Measurements from ENCODE around the gene YRDC.
A peak's percentile ranks its signal among the peaks of the same experiment; 100 is the strongest.
"Not testable (repeated sequence)": the region's sequence is repeated elsewhere in the genome, so short reads cannot be mapped to it uniquely, and the experiment has no call there.

The YRDC gene

DNA sequence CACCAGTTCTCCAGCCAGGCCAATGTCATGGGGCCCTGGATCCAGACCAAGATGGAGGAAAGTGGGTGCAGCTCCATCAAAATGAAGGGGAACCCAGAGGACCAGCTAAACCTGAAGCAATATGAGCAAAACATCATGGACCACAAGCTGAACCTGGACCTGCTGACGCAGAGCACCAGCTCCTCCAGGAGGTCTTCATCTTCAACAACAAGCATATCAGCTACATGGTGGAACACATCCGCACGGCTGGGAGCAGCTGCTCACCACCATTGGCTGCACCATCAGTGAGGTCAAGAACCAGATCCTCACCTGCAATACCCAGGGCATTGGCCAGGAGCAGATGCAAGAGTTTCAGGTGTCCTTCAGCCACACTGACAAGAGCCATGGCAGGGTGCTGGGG is 29.4 kb downstream of the YRDC start:
- DNase-seq: no peak
- intact Hi-C loops (cut with DNase I): no loop called here

DNA sequence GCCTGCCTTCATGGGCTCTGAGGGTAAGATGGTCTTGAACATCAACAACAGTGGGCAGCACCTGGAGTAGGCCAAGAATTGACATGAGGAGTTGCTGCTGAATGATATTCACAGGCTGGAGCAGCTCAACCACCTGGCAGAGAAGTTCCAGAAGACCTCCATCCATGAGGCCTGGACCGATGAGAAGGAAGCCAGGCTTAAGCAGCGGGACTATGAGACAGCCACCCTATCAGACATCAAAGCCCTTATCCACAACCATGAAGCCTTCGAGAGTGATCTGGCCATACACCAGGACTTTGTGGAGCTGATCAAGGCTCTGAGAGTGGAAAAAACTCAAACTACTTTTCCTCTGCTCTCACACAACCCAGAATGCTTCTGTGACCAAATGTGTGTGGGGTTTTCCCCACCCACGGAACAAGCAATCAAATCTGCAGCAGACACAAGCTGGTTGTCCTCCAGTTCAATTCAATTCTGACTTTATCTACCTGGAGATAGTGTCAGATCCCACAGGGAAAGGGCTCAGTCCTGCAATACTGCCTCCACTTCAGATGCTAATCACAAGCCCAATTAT is 31.0 kb downstream of the YRDC start:
- intact Hi-C loops (cut with DNase I): no loop called here
- DNase-seq: no peak

DNA sequence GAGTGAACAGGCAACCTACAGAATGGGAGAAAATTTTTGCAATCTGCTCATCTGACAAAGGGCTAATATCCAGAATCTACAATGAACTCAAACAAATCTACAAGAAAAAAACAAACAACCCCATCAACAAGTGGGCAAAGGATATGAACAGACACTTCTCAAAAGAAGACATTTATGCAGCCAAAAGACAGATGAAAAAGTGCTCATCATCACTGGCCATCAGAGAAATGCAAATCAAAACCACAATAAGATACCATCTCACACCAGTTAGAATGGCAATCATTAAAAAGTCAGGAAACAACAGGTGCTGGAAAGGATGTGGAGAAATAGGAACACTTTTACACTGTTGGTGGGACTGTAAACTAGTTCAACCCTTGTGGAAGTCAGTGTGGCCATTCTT is 36.6 kb downstream of the YRDC start:
- intact Hi-C loops (cut with DNase I); DNase-seq: not testable (repeated sequence)

DNA sequence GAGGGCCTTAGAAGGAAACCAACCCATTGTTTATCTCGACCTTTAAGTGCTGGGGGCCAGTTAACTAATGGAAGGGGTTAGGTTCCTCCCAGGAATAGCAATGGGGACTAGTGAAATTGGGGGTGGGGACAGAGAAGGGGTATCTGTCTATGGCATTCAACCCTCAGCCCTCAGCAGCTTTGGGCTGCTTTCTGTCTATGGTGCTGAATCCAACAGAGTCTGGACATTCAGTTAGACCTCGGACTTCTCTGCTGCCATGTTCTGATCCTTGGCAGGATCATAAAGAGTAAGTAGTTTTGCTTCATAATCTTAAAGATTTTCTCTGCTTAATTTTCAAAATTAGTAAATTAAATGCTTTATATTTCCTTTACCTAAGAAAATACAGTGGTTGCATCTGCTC is 40.5 kb downstream of the YRDC start:
- intact Hi-C loops (cut with DNase I): no loop called here
- no peak for DNase-seq

DNA sequence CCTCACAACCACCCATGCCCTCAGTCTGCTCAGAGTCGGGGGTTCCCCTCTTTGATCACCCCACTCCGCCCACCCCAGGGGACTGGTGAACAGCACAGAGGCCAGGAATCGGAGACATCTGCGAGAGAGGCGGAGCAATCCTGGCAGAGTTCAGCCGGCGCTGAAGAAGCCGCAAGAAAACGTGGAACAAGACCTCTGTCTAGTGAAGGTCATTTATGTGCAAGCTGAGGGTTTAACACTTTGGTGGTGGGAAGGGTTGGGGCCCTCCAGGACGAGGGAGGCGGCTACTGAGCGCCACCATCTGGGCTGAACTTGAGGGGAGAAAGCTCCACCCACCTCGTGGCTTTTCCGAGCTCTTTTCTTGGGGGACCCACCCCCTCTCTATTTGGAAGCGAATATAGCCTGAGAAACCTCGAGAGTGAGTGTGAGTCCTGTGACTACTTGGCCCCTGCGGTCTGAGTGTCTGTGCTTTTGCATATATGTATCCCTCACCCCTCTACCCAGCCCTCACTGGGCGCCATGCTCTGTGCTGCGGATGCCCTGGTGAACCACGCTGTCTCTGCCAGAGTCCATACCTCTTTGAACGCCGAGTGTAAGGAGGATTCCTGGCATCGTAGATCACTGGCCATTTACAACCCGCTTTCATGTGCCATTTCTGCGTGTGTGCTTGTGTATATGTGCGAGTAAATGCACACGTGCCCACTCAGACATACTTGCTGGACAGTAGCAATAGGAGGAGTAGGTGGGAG is 41.9 kb downstream of the YRDC start:
- DNase-seq: peak in 5 of 10 donors; percentile 24 to 86 (median 43)
- intact Hi-C loops (cut with DNase I): no loop called here

DNA sequence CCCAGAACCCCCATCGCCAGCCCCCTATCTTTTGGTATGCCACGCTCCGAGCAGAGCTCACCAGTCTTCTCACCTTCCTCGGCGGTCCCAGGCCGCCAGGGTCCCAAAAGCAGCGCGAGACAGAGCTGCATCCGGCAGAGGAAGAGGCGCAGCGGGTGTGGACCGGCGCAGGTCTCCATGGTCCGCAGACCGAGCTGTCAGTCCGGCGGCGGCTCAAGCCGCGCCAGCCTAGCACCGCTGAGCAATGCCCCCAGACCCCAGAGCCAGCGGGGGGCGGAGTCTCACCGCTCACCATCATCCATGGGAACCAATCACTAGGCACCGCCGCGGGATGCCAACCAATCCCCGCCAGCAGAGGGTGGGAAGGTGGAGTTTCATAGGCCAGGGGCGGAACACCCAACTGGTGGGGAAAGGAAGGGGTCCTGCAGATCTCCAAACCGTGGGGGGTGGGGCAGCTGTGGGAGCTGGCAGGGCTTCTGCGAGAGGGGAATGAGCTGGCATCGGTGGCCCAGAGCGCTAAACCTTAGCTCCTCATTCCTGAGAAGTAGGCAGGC is 43.0 kb downstream of the YRDC start, which contains the start of gene EPHA10:
Gene EPHA10, minus strand, starts transcription at position 233 of the 554 bp plus-strand sequence. Its CDS starts 54 bp downstream, at position 179.
- DNase-seq: peak; percentile 39 to 97 (median 86)
- intact Hi-C loops (cut with DNase I): no loop called here

DNA sequence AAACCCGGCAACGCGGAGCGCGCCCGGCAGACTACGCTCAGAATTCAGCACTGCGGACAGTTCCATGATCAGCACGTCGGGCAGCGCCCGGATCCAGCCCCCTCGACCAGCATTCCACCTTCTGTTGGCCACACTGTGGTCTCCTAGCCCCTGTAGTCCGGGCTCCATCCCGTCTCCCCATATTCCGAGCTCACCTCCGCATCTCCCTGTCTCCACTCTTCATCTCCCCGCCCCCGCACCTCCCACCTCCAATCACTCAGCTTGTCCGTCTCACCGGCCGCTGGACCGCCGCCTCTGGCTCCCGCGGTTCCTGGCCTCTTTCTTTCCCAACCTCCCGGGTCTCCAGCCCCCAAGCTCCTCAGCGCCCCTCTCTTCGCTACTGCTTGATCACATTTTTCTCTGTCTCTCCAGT is 43.6 kb downstream of the YRDC start:
- intact Hi-C loops (cut with DNase I): no loop called here
- peak in 9 of 10 donors; percentile 23 to 91 (median 52) for DNase-seq

DNA sequence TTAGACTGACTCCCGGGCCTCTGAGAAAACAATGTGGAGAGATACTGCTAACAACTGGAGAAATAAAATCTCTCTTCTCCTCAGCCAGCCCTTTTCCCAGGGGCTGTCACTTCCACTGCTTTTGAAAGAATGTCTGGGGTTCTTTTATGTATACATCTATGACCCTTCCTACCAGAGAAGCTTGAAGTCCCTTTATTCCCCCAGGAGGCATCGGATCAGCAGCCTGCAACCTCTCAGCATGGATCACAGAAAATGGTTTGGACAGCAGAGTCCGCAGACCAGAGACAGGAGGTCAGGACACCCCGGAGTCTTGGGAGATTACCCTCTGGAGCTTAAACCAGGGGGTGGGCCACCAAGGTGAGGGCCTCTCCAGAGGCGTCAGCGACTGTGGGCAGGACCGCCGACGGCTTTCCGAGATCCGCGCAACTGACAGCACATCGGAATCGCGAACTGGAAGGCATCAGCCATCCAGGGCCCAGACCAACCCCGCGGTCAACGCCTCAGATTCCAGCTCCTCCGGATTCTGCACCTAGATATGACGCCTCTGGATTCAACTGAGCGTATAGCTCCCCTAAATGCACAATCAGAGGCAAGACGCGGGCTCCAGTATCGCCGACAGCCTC is 44.1 kb downstream of the YRDC start:
- intact Hi-C loops (cut with DNase I): no loop called here
- DNase-seq: peak in 2 of 10 donors; percentile 38 to 77

DNA sequence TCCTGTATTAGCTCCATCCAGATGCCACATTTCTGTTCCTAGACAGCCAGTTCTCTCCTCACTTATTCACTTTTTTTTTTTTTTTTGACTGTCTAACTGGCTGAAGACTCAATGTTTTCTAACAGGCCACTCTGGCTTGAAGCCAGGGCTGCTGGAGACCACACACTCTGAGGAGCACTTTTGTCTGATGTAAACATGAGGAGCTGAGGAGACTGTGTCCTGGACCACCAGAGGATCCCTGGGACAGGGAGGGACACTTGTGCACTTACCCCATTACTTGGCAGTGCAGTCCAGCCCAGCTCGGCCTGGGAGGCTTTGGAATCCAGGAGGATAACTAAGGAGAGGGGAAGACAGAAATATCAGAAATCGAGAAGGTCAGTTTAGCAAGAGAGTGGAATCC is 45.5 kb downstream of the YRDC start:
- DNase-seq: no peak
- intact Hi-C loops (cut with DNase I): no loop called here

DNA sequence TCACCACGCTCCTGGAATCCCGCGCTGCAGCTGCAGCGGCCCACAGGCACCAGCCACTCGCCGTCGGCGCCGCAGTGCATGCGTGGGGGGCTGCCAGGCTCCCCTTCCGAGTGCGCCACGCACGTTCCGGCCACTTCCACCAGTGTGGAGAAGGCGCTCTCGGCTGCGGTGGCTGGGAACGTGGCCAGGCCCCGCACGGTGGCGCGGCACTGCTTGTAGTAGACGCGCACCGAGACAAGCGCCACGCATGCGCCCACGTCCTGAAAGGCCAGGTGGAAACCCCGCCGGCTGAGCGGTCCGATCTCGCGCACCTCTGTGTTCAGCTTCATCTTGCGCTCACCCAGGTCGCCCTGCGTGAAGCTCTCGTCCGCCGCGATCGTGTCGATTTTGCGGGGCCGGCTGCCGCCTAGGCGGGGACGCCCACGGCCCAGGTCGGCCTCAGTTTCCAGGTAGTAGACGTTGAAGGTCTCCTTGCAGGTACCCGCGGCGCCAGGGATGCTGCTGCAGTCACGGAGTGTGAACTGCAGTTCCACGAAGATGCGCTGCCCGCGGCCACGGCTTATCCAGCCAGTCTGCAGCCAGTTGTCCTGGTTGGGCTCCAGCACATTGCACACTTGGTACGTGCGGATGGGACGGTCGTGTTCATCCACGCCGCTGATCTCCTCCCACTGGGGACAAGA is 46.5 kb downstream of the YRDC start:
- intact Hi-C loops (cut with DNase I): no loop called here
- peak in 3 of 10 donors; percentile 18 to 83 (median 75) for DNase-seq

DNA sequence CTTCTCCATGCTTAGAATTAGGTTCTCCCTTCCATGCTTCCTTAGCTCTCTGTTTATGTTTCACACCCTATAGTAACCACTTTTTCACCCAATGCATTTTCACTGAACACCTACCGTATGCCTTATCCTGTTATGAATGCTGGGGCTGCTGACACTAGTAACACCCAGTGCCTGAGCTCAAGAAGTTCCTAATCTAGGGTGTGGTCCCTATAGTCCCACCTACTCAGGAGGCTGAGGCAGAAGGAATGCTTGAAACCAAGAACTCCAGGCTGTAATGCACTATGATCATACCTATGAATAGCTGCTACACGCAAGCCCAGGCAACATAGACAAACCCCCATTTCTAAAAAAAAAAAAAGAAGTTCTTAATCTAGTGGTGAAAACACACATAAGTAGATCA is 48.6 kb downstream of the YRDC start:
- intact Hi-C loops (cut with DNase I): no loop called here

DNA sequence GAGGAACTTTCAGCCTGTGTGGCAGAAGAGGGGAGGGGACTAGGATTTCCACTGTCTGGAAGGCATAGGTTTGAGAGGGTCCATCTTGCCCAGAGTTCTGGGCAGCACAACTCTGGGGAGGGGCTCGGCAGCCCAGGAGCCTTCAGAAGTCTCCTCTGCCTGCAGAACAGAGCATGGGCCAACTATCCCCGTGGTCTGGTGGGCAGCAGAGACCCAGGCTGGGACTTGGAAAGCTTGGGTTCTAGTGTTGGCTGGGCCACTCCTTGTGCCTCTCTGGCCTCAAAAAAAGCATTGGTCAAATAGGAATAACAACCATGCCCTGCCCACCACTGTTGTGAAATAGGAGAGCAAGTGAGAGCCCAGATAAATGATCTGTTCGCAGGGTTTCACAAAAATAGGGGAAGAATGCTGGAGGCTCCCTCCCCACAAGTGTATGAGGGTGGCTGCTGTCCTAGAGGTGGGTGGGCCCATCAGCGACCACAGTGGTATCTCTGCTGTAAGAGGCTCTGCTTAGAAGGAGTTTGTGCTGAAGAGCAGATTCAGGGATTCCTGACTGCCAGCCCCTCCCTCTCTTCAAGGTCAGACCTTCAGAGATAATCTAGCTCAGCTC is 52.0 kb downstream of the YRDC start:
- intact Hi-C loops (cut with DNase I): no loop called here
- DNase-seq: peak in 1 of 10 donors; percentile 49

More for the DNA sequence above, 48.6 kb downstream of the YRDC start:
- no peak for DNase-seq

DNA sequence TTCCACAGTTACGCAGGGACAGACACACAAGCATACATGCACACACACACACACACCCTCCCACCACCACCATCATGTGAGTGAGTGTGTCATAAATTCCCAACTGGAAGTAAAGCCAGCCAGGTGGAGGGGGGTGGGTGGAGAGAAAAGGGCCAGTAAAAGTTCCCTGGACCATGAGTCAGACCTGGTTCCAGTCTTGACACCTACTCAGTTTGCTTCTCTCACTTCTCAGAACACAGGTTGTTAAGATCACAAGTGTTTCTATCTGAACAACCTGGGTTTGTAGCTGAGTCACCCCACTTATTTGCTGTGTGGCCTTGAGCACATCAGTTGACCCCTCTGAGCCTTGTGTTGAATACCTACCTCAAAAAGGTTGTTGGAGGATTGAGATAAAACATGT is 52.7 kb downstream of the YRDC start:
- DNase-seq: peak in 2 of 10 donors; percentile 39 to 76
- intact Hi-C loops (cut with DNase I): no loop called here

DNA sequence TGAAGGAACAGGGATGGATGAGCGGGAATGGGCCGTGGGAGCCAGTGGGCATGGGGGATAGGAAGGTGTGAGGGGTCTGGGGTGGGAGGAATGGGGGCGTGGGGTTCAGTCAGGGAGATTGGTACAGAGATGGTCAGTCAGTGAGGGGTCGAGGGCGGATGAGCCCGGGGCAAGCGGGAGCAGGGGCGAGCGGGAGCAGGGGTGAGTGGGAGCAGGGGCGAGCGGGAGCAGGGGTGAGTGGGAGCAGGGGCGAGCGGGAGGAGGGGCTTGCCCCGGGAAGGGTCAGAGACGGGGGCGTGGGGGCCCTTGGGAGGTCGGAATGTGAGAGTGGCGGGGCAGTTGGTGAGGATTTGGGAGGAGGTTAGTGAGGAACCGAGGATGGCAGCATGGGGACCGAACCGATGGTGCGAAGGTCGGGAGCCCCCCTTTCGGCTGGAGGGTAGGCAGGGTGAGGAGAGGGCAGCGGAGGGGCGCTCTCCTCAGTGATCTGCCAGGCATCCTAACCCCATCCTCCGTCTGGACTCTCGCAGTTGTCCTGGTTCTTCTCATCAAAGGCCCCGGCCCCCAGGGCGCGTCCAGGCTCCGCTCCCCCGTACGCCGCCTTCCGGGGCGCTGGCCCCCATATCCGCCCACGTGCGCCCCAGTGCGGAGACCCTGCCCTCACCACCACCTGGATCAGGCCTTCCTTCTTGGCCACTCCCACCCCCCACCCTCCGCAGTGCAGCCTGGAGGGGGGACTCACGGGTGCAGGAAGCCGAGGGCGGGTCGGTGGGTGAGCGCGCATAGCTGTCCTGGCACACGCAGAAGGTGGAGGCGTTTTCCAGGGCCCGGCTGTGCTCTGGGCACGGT is 54.3 kb downstream of the YRDC start:
- intact Hi-C loops (cut with DNase I): no loop called here
- no peak for DNase-seq

All from posterior cingulate gyrus (tissue), 11 donors.